ENCODE measurements around the gene BASP1.

DNA sequence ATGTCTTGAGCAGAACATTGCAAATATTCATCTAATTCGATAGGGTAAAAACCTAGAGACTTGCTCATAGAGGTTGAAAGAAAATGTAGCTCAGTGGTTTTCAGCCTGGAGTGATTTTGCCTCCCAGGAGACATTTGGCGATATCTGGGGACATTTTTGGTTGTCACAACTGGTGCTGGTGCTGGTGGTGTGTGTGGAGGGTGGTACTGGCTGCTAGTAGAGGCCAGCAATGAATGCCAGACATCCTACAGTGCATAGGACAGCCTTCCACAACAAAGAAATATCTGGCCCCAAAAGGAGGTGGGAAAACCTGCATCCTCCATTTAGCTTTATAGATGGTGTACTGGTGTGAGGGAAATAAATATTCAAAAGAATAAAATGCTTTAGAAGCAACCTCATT is 2.1 kb upstream of the BASP1 start:
- TF ChIP-seq, protein P1, sequence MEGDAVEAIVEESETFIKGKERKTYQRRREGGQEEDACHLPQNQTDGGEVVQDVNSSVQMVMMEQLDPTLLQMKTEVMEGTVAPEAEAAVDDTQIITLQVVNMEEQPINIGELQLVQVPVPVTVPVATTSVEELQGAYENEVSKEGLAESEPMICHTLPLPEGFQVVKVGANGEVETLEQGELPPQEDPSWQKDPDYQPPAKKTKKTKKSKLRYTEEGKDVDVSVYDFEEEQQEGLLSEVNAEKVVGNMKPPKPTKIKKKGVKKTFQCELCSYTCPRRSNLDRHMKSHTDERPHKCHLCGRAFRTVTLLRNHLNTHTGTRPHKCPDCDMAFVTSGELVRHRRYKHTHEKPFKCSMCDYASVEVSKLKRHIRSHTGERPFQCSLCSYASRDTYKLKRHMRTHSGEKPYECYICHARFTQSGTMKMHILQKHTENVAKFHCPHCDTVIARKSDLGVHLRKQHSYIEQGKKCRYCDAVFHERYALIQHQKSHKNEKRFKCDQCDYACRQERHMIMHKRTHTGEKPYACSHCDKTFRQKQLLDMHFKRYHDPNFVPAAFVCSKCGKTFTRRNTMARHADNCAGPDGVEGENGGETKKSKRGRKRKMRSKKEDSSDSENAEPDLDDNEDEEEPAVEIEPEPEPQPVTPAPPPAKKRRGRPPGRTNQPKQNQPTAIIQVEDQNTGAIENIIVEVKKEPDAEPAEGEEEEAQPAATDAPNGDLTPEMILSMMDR (IDR thresholded peaks at IDR 0.05): no peak
- no peak for TF ChIP-seq EZH2 (IDR thresholded peaks at IDR 0.05; ENCODE audit: borderline replicate concordance, insufficient read depth, low read depth, low read length, poor library complexity, severe bottlenecking)

Data from B cell (primary cell).